KMS-11 (cell line): ENCODE results near the gene TRMT112.
"Not testable (repeated sequence)": the region's sequence is repeated elsewhere in the genome, so short reads cannot be mapped to it uniquely, and the experiment has no call there.

Experiments used
- H2AFZ ChIP-seq: fragments of 200-600 bp; sonication (generic); 2 replicates; pipeline ENCODE4 v1.6.1; 2016; ENCODE audit warnings: antibody characterized with exemption, mixed run types, low read depth
- H3K27ac ChIP-seq: fragments of 200-600 bp; sonication (generic); 2 replicates; pipeline ENCODE4 v1.6.1; 2016; ENCODE audit warnings: mild to moderate bottlenecking, mixed run types
- H3K27me3 ChIP-seq: fragments of 200-600 bp; sonication (generic); 2 replicates; pipeline ENCODE4 v1.6.1; 2017; ENCODE audit warnings: mild to moderate bottlenecking, low read depth, mixed run types, moderate library complexity; ENCODE audit not compliant: insufficient read depth
- H3K36me3 ChIP-seq: fragments of 200-600 bp; sonication (generic); 2 replicates; pipeline ENCODE4 v1.6.1; 2017; ENCODE audit warnings: mild to moderate bottlenecking, mixed run types; ENCODE audit not compliant: insufficient read depth
- H3K4me1 ChIP-seq: fragments of 200-600 bp; sonication (generic); 2 replicates; pipeline ENCODE4 v1.6.1; 2016; ENCODE audit warnings: mild to moderate bottlenecking, low read depth, mixed run types; ENCODE audit not compliant: poor library complexity, severe bottlenecking
- H3K4me2 ChIP-seq: fragments of 200-600 bp; sonication (generic); 2 replicates; pipeline ENCODE4 v1.7.0; 2016; ENCODE audit warnings: mild to moderate bottlenecking, mixed run types
- H3K4me3 ChIP-seq: fragments of 200-600 bp; sonication (generic); IDR thresholded peaks from 2 replicates; pipeline ENCODE4 v1.6.1; 2017; ENCODE audit warnings: low read depth, low read length, mixed read lengths; ENCODE audit not compliant: insufficient read depth
- H3K79me2 ChIP-seq: fragments of 200-600 bp; sonication (generic); 2 replicates; pipeline ENCODE4 v1.6.1; 2016; ENCODE audit warnings: low read depth, mixed run types; ENCODE audit not compliant: insufficient read depth
- H3K9ac ChIP-seq: fragments of 200-600 bp; sonication (generic); 2 replicates; pipeline ENCODE4 v1.6.1; 2016; ENCODE audit warnings: mild to moderate bottlenecking, mixed run types
- H4K20me1 ChIP-seq: fragments of 200-600 bp; sonication (generic); 2 replicates; pipeline ENCODE4 v1.6.1; 2016; ENCODE audit warnings: mild to moderate bottlenecking, mixed run types; ENCODE audit not compliant: insufficient read depth
- CTCF ChIP-seq: fragments of 200-600 bp; sonication (generic); conservative IDR thresholded peaks from 2 replicates; pipeline ENCODE4 v1.6.1; 2017; ENCODE audit warnings: low read depth, mild to moderate bottlenecking, antibody characterized with exemption, low read length, moderate library complexity, mixed read lengths

TRMT112 gene

GRCh38 chr11:64324692-64325469, 7.5 kb upstream of the TRMT112 start:
- Histone ChIP-seq H3K36me3 (no peaks in the 10 kb centered on the region), H3K9ac (no peak overlapping the region), H3K4me2 (no peak overlapping the region), H4K20me1 (no peaks in the 10 kb centered on the region), H3K27me3 (no peaks in the 10 kb centered on the region), H3K79me2 (no peaks in the 10 kb centered on the region), H3K4me3 (no peak overlapping the region), H3K4me1 (peaks cover 3% of the 10 kb centered on the region), H2AFZ (no peak overlapping the region), H3K27ac (no peak overlapping the region)
- no peak for TF ChIP-seq CTCF

- not testable (repeated sequence) for H4K20me1 ChIP-seq, H3K4me2 ChIP-seq, H3K4me1 ChIP-seq, H3K36me3 ChIP-seq, H3K79me2 ChIP-seq, H3K27me3 ChIP-seq, H3K4me3 ChIP-seq, H2AFZ ChIP-seq, H3K27ac ChIP-seq, H3K9ac ChIP-seq
Measured at GRCh38 chr11:64323984-64324383, 6.6 kb upstream of the TRMT112 start.

GRCh38 chr11:64323373-64323772, 6.0 kb upstream of the TRMT112 start:
- no peak for TF ChIP-seq CTCF
- Histone ChIP-seq H3K27me3 (no peaks in the 10 kb centered on the region), H3K4me3 (no peak overlapping the region), H3K4me2 (no peak overlapping the region), H3K4me1 (peaks cover 10% of the 10 kb centered on the region), H3K79me2 (no peaks in the 10 kb centered on the region), H4K20me1 (no peaks in the 10 kb centered on the region), H3K9ac (no peak overlapping the region), H2AFZ (no peak overlapping the region), H3K27ac (no peak overlapping the region), H3K36me3 (no peaks in the 10 kb centered on the region)

- H3K27ac ChIP-seq, result no peak overlapping the region
Measured at GRCh38 chr11:64322925-64323260, 5.5 kb upstream of the TRMT112 start.

More at GRCh38 chr11:64322925-64323260, 5.5 kb upstream of the TRMT112 start:
- Histone ChIP-seq H2AFZ (no peak overlapping the region), H3K27me3 (no peaks in the 10 kb centered on the region), H3K4me2 (no peak overlapping the region), H3K79me2 (no peaks in the 10 kb centered on the region), H3K4me1 (peaks cover 10% of the 10 kb centered on the region), H3K4me3 (no peak overlapping the region), H3K36me3 (no peaks in the 10 kb centered on the region), H3K9ac (no peak overlapping the region), H4K20me1 (no peaks in the 10 kb centered on the region)
- TF ChIP-seq CTCF, result no peak
